Astrocyte (in vitro differentiated cells and primary cell): ENCODE measurements around the gene GET4.

Source experiments
- EZH2 ChIP-seq: IDR thresholded peaks from 2 replicates; pipeline ENCODE4 v1.6.1; 2012; ENCODE audit warnings: mild to moderate bottlenecking, low read length, inconsistent platforms; ENCODE audit not compliant: insufficient read depth
- TF ChIP-seq, protein P1 (sequence below): IDR thresholded peaks from 2 replicates; pipeline ENCODE4 v1.5.1; 2011; ENCODE audit warnings: low read depth, mild to moderate bottlenecking, inconsistent platforms, low read length, moderate library complexity; ENCODE audit not compliant: insufficient read depth

DNA sequence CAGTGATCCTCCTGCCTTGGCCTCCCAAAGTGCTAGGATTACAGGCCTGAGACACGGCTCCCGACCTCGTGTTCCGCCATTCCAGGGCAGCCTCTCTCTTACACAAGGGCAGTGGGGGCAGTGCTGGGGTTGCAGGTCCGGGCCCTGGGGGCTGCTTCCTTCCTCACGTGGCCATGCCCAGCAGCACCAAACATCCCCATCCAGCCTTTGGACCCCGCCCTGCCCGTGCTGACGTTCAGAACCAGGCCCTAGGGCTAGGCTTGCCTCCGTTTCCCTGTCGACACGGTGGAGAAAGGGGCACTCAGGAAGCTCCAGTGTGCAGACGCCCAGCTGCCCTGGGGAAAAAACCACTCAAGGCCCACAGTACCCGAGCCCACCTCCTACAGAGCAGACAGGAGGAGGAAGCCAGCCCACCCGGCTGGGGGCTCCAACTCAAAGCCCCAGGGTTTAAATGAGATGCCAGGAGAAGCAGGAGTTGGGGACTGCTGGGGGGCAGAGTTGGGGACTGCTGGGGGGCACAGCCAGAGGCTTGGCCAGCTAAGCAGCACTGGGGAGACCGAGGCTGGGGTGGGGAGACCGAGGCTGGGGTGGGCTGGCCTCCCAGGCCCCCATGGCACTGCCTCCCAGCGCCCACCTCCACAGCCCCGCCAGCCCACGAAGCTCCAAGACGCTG lies 42.2 kb downstream of the GET4 start:
- TF ChIP-seq, protein P1, sequence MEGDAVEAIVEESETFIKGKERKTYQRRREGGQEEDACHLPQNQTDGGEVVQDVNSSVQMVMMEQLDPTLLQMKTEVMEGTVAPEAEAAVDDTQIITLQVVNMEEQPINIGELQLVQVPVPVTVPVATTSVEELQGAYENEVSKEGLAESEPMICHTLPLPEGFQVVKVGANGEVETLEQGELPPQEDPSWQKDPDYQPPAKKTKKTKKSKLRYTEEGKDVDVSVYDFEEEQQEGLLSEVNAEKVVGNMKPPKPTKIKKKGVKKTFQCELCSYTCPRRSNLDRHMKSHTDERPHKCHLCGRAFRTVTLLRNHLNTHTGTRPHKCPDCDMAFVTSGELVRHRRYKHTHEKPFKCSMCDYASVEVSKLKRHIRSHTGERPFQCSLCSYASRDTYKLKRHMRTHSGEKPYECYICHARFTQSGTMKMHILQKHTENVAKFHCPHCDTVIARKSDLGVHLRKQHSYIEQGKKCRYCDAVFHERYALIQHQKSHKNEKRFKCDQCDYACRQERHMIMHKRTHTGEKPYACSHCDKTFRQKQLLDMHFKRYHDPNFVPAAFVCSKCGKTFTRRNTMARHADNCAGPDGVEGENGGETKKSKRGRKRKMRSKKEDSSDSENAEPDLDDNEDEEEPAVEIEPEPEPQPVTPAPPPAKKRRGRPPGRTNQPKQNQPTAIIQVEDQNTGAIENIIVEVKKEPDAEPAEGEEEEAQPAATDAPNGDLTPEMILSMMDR, result no peak
- TF ChIP-seq EZH2, result no peak
